Keratinocyte (primary cell): ENCODE measurements around the gene AGMAT. TPM values are rescaled to one million over a fixed set of nuclear protein-coding genes. Genes with fewer than 3 reads are reported as not detected.
A peak's percentile ranks its signal among the peaks of the same experiment; 100 is the strongest.

Experiments
- DNase-seq: peaks from one replicate; pipeline ENCODE4 v3.0.0-alpha.2; 2011; ENCODE audit warnings: low read depth, missing footprints, low spot score
- FAIRE-seq: peaks from 2 replicates; lab custom pipeline; 2011; peaks lifted over from hg19 to GRCh38; lab: Jason Lieb, UNC
- H2AFZ ChIP-seq: 2 replicates; pipeline ENCODE4 v1.6.0; 2012; ENCODE audit warnings: low read length, control low read depth, inconsistent platforms; ENCODE audit not compliant: control insufficient read depth
- H3K27ac ChIP-seq: 2 replicates; pipeline ENCODE4 v1.5.1; 2011; ENCODE audit warnings: low read length; ENCODE audit not compliant: control insufficient read depth, insufficient read depth
- H3K27me3 ChIP-seq: 3 replicates; pipeline ENCODE4 v1.6.0; 2011; ENCODE audit warnings: low read length; ENCODE audit not compliant: control insufficient read depth, insufficient read depth; ENCODE audit errors: extremely low read depth
- H3K36me3 ChIP-seq, 2 experiments: 2 replicates in 1 of 2; 3 replicates in 1 of 2; pipeline ENCODE4 v1.5.1; 2011; ENCODE audit warnings: low read length in 2 of 2, mild to moderate bottlenecking in 1 of 2; ENCODE audit not compliant: control insufficient read depth in 2 of 2, insufficient read depth in 2 of 2; ENCODE audit errors: extremely low read depth in 1 of 2
- H3K4me1 ChIP-seq: 3 replicates; pipeline ENCODE4 v1.5.1; 2011; ENCODE audit warnings: low read length; ENCODE audit not compliant: control insufficient read depth, insufficient read depth; ENCODE audit errors: extremely low read depth
- H3K4me2 ChIP-seq: 3 replicates; pipeline ENCODE4 v1.6.0; 2011; ENCODE audit warnings: low read depth, low read length; ENCODE audit not compliant: control insufficient read depth, insufficient read depth; ENCODE audit errors: extremely low read depth
- H3K4me3 ChIP-seq, 3 experiments: fragments of 200-600 bp in 1 of 3; sonication (generic) in 1 of 3; 2 replicates in 2 of 3; 3 replicates in 1 of 3; pipeline ENCODE4 v1.5.1; 2011 to 2016; ENCODE audit warnings: low read length in 3 of 3, mild to moderate bottlenecking in 3 of 3, control low read depth in 2 of 3, inconsistent platforms in 1 of 3, low read depth in 1 of 3, mixed read lengths in 1 of 3, mixed run types in 1 of 3, moderate library complexity in 1 of 3; ENCODE audit not compliant: control insufficient read depth in 2 of 3, insufficient read depth in 2 of 3; ENCODE audit errors: extremely low read depth in 1 of 3
- H3K79me2 ChIP-seq: 2 replicates; pipeline ENCODE4 v1.6.0; 2012; ENCODE audit warnings: low read length; ENCODE audit not compliant: control insufficient read depth, insufficient read depth
- H3K9ac ChIP-seq: 3 replicates; pipeline ENCODE4 v1.6.0; 2011; ENCODE audit warnings: low read length; ENCODE audit not compliant: control insufficient read depth, insufficient read depth; ENCODE audit errors: extremely low read depth
- H3K9me1 ChIP-seq: 3 replicates; pipeline ENCODE4 v1.6.0; 2011; ENCODE audit warnings: low read length; ENCODE audit not compliant: control insufficient read depth, insufficient read depth; ENCODE audit errors: extremely low read depth
- H3K9me3 ChIP-seq: 2 replicates; pipeline ENCODE4 v1.5.1; 2012; ENCODE audit warnings: low read depth, low read length; ENCODE audit not compliant: control insufficient read depth
- H4K20me1 ChIP-seq: 3 replicates; pipeline ENCODE4 v1.6.0; 2011; ENCODE audit warnings: low read length; ENCODE audit not compliant: control insufficient read depth, insufficient read depth; ENCODE audit errors: extremely low read depth
- CTCF ChIP-seq, 3 experiments: IDR thresholded peaks in 1 of 3; conservative IDR thresholded peaks in 1 of 3; optimal IDR thresholded peaks in 1 of 3; 2 replicates in 2 of 3; 3 replicates in 1 of 3; pipeline versions ENCODE3 to v1.5.1; 2011; ENCODE audit warnings: low read length in 3 of 3, mild to moderate bottlenecking in 3 of 3, moderate library complexity in 2 of 3, control low read depth in 1 of 3, inconsistent platforms in 1 of 3; ENCODE audit not compliant: insufficient read depth in 2 of 3; ENCODE audit errors: extremely low read depth in 1 of 3
- EZH2 ChIP-seq: IDR thresholded peaks from one replicate; pipeline ENCODE4 v1.6.1; 2012; ENCODE audit warnings: inconsistent platforms, mild to moderate bottlenecking, low read length, moderate library complexity
- dilution Hi-C: fragments of 300-500 bp; cut with MboI; formaldehyde crosslinking; loops from one replicate; pipeline ENCODE4 v1.7.0; 2020; ENCODE audit warnings: low sequenced_read_pairs; ENCODE audit not compliant: extremely low pct_ligation_motif_present
- polyA plus RNA-seq, 5 experiments: library from polyadenylated mRNA; depleted of rRNA in 3 of 5; stranded (reverse) in 3 of 5; stranded (forward) in 1 of 5; unstranded in 1 of 5; fragments of >200 nt; gene quantifications; 1 replicate in 1 of 5; 2 replicates in 3 of 5; 3 replicates in 1 of 5; pipeline versions ENCODE4 v1.2.1 to v1.2.3, GENCODE V29; 2011 to 2012; ENCODE audit warnings: missing spikeins in 2 of 5, low read depth in 1 of 5, low replicate concordance in 1 of 5

AGMAT gene
- polyA plus RNA-seq, 1 donor (not counting 4 experiments of a cell fraction or from before 2014, with no cell fraction given), result 0.21 TPM

GRCh38 chr1:15531003-15531402, 53.8 kb downstream of the AGMAT start:
- Histone ChIP-seq H4K20me1 (no peaks in the 10 kb centered on the region), H2AFZ (no peak overlapping the region), H3K9me1 (no peaks in the 10 kb centered on the region), H3K79me2 (peaks cover 16% of the 10 kb centered on the region), H3K4me1 (peaks cover 7% of the 10 kb centered on the region), H3K27me3 (no peaks in the 10 kb centered on the region), H3K4me3 (no peak overlapping the region), H3K27ac (no peak overlapping the region), H3K36me3 (peaks cover 0 to 6% of the 10 kb centered on the region in 2 experiments), H3K9me3 (no peaks in the 10 kb centered on the region), H3K9ac (no peak overlapping the region), H3K4me2 (no peak overlapping the region)
- no peak for DNase-seq
- TF ChIP-seq EZH2 (no peak), CTCF (optimal IDR thresholded peaks at IDR 0.05 in 1 of 3, IDR thresholded peaks at IDR 0.05 in 1 of 3, conservative IDR thresholded peaks at IDR 0.05 in 1 of 3; ENCODE audit: extremely low read depth in 1 of 3, insufficient read depth in 2 of 3, low read length in 3 of 3) (no peak)
- FAIRE-seq, result no peak
- dilution Hi-C loops, result no loop called here

DNA sequence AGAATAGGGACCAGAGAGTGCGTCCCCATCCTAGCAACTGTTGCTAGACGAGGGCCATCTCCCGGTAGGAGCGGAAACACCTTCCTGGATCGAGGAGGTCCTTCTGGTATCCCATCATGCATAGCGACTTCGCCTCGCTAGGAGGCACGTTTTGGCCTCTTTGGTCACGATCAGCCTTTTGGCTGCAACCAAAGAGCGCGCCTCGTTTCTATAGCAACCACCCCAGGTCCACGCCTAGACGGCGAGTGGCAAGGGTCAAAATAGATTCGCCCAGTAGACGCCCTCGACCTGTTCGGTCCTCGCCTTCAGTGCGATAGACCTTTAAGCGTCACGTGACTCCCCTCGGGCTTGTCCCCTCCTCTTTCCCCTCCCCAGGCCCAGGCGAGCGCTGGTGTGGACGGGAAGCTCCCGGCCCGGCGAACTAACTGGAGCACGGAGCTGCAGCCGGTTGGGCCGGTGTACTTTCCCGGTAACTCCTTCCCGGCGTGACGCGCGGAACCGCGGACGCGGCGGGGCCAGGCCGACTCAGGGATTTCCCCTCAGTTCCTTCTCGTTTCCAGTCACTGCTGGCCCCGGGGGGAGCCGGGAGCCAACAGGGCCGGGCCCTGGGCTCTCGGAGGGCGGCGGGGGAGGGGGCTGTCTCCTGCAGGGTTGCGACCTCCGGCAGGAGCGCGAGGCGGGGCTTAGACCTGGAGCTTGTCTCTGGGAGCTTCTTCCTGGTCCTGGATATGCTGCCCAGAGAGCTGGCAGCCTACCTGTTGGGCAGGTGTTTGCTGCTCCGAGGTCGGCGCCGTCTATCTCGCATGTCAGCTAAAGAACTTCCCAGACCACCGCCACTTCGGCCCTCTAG, 58.1 kb downstream of the AGMAT start, which contains the start of gene DNAJC16:
Gene DNAJC16, plus strand, starts transcription at position 359 of the 850 bp plus-strand sequence. CDS start 2,258 bp downstream, outside the sequence.
- FAIRE-seq (peak; percentile 99), DNase-seq (peak; percentile 100)
- H3K4me1 ChIP-seq, result peaks cover 21% of the 10 kb centered on the region
- H3K79me2 ChIP-seq, result peaks cover 16% of the 10 kb centered on the region
- dilution Hi-C loops, result no loop called here
- H3K36me3 ChIP-seq, result peaks cover 0 to 1% of the 10 kb centered on the region in 2 experiments
- no peaks in the 10 kb centered on the region for H4K20me1 ChIP-seq
- TF ChIP-seq EZH2 (no peak), CTCF (optimal IDR thresholded peaks at IDR 0.05 in 1 of 3, IDR thresholded peaks at IDR 0.05 in 1 of 3, conservative IDR thresholded peaks at IDR 0.05 in 1 of 3; ENCODE audit: extremely low read depth in 1 of 3, insufficient read depth in 2 of 3, low read length in 3 of 3) (peak; percentile 11 to 65 (median 24))
- H3K4me3 ChIP-seq, result peak within 1 kb of the TSS; percentile 70 to 83 (median 77)
- no peaks in the 10 kb centered on the region for H3K9me3 ChIP-seq
- H3K27me3 ChIP-seq, result no peaks in the 10 kb centered on the region
- H3K9ac ChIP-seq, result peak within 1 kb of the TSS; percentile 82
- H3K9me1 ChIP-seq, result no peaks in the 10 kb centered on the region
- H3K27ac ChIP-seq, result peak within 1 kb of the TSS; percentile 79
- peak within 1 kb of the TSS; percentile 95 for H3K4me2 ChIP-seq
- peak within 1 kb of the TSS; percentile 89 for H2AFZ ChIP-seq
